Prostate gland (tissue), 2 donors: ENCODE results near the gene TRIM72. TPM values are rescaled to one million over a fixed set of nuclear protein-coding genes. Genes with fewer than 3 reads are reported as not detected.

Source experiments
- DNase-seq: peaks from one replicate; pipeline ENCODE4 v3.0.0-alpha.2; 2019; ENCODE audit warnings: low spot score
- H3K27ac ChIP-seq, 2 donors: fragments of 200-600 bp; sonication (generic); 2 replicates each; pipeline ENCODE4 v1.5.1; 2017 to 2019
- H3K27me3 ChIP-seq: fragments of 200-600 bp; sonication (generic); replicated peaks from 2 replicates; pipeline ENCODE4 v1.5.1; 2019; ENCODE audit not compliant: insufficient read depth
- H3K36me3 ChIP-seq, 2 donors: fragments of 200-600 bp; sonication (generic); 1 replicate in 1 of 2; 2 replicates in 1 of 2; pipeline versions ENCODE4 v1.5.1 to v1.8.1; 2017 to 2019
- H3K4me1 ChIP-seq: fragments of 200-600 bp; sonication (generic); replicated peaks from 2 replicates; pipeline ENCODE4 v1.5.1; 2019
- H3K4me3 ChIP-seq, 2 donors: fragments of 200-600 bp; sonication (generic); 2 replicates each; pipeline ENCODE4 v1.5.1; 2017 to 2019
- H3K9me3 ChIP-seq: fragments of 200-600 bp; sonication (generic); 2 replicates; pipeline ENCODE4 v1.5.1; 2017
- POLR2A ChIP-seq: fragments of 450-650 bp; IDR thresholded peaks from one replicate; pipeline ENCODE4 v1.6.1; 2016; ENCODE audit warnings: antibody characterized with exemption, mild to moderate bottlenecking
- POLR2AphosphoS5 ChIP-seq: sonication (generic); formaldehyde crosslinking; IDR thresholded peaks from one replicate; pipeline ENCODE4 v1.6.1; 2017; ENCODE audit warnings: antibody characterized with exemption
- WGBS: methylation state at CpG from one replicate; pipeline ENCODE4 v1.1.5; 2018; 5-methylcytosine and 5-hydroxymethylcytosine counted together
- intact Hi-C: fragments of 100-400 bp; cut with DNase I; formaldehyde crosslinking; loops from one replicate; pipeline ENCODE4 v1.14.2; 2022
- total RNA-seq, 2 donors: library from RNA; depleted of rRNA; stranded (reverse); fragments of >200 nt; gene quantifications; one replicate each; pipeline ENCODE4 v1.1.0, GENCODE V29; 2016
- TF ChIP-seq, protein P1 (sequence below), 4 experiments: fragments of 200-600 bp in 2 of 4; fragments of 450-650 bp in 2 of 4; sonication (generic) in 2 of 4; IDR thresholded peaks; 1 replicate in 3 of 4; 2 replicates in 1 of 4; pipeline ENCODE4 v1.5.1; 2016 to 2019; ENCODE audit warnings: antibody characterized with exemption in 4 of 4, mild to moderate bottlenecking in 2 of 4, moderate library complexity in 2 of 4

Gene TRIM72
- total RNA-seq, 2 donors from 2014 or later: 0.23 to 3.9 TPM

DNA sequence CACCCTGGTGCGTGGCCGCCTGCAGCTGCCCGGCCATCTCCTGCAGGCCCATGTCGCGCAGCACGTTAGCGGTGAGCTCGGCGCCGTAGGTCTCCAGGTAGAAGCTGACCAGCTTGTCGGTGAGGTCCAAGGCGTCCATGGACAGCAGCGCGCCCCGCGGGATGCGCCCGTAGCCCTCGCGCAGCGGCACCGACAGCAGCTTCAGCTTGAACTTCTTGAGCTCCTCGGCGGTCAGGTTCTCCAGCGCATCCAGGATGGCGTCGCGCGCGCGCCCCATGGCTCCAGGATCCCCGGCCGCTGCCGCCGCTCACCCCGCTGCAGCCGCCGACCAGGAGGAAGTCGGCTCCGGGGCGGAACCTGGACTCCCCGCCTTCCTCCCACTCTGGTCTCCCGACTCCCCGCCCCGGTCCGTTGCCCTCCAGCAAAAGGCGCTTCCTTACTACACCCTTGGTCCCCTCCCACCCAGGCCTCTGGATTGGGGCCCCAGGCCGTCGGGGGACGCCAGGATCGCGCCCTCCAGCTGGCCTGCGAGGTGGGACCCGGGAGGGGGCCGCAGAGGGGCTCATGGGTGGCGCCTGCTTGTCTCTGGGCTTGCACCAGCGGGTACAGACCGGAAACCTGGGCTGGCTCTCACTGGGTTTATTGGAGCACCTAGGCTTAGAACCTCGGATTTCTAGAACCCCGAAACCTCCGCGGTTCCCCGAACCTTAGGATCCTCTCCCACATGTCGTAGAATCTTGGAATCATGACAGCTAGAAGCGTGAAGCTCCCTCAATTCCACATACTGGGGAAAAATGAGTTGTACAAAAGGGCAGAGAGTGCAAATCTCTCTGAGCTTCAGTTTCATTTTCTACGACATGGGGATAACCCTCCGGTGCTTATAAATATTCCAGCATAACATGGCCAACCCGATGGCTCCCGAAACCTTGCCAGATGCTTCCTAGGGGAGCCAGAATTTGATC lies 11.2 kb upstream of the TRIM72 start, which contains the start of gene PYCARD:
PYCARD (minus strand) TSS at position 347 of the 962 bp plus-strand sequence; CDS start at position 277, 70 bp downstream.
- intact Hi-C loops: no loop called here
- WGBS: 3% methylated on average over 41 of the region's 69 CpGs
- no peaks in the 10 kb centered on the region for H3K9me3 ChIP-seq
- TF ChIP-seq, protein P1, sequence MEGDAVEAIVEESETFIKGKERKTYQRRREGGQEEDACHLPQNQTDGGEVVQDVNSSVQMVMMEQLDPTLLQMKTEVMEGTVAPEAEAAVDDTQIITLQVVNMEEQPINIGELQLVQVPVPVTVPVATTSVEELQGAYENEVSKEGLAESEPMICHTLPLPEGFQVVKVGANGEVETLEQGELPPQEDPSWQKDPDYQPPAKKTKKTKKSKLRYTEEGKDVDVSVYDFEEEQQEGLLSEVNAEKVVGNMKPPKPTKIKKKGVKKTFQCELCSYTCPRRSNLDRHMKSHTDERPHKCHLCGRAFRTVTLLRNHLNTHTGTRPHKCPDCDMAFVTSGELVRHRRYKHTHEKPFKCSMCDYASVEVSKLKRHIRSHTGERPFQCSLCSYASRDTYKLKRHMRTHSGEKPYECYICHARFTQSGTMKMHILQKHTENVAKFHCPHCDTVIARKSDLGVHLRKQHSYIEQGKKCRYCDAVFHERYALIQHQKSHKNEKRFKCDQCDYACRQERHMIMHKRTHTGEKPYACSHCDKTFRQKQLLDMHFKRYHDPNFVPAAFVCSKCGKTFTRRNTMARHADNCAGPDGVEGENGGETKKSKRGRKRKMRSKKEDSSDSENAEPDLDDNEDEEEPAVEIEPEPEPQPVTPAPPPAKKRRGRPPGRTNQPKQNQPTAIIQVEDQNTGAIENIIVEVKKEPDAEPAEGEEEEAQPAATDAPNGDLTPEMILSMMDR (IDR thresholded peaks at IDR 0.05): no peak
- TF ChIP-seq POLR2A: no peak
- peak; percentile 21 for DNase-seq
- peak within 1 kb of the TSS; percentile 47 to 78 for H3K27ac ChIP-seq
- H3K4me3 ChIP-seq: peak within 1 kb of the TSS; percentile 53 to 61
- no peaks in the 10 kb centered on the region for H3K36me3 ChIP-seq
- H3K27me3 ChIP-seq: no peaks in the 10 kb centered on the region
- no peaks in the 10 kb centered on the region for H3K4me1 ChIP-seq

- DNase-seq: no peak
- 91% methylated on average over 9 of the region's 9 CpGs for WGBS
- Histone ChIP-seq H3K27me3 (no peaks in the 10 kb centered on the region), H3K9me3 (no peaks in the 10 kb centered on the region), H3K27ac (no peak overlapping the region), H3K4me3 (no peak overlapping the region), H3K4me1 (no peaks in the 10 kb centered on the region), H3K36me3 (no peaks in the 10 kb centered on the region)
- intact Hi-C loops: no loop called here
- no peak for TF ChIP-seq POLR2AphosphoS5
- no peak for TF ChIP-seq POLR2A
- TF ChIP-seq, protein P1 (IDR thresholded peaks at IDR 0.05): no peak
Measured at GRCh38 chr16:31204871-31205666, 8.8 kb upstream of the TRIM72 start.

GRCh38 chr16:31206776-31207175 lies 7.1 kb upstream of the TRIM72 start:
- Histone ChIP-seq H3K36me3 (no peaks in the 10 kb centered on the region), H3K4me3 (no peak overlapping the region), H3K27me3 (no peaks in the 10 kb centered on the region), H3K27ac (no peak overlapping the region), H3K9me3 (no peaks in the 10 kb centered on the region), H3K4me1 (no peaks in the 10 kb centered on the region)
- TF ChIP-seq, protein P1 (IDR thresholded peaks at IDR 0.05): no peak
- TF ChIP-seq POLR2A: no peak
- TF ChIP-seq POLR2AphosphoS5: no peak
- no peak for DNase-seq
- intact Hi-C loops: no loop called here
- 49% methylated on average over 6 of the region's 6 CpGs for WGBS

- no peak for TF ChIP-seq POLR2AphosphoS5
- no peak for TF ChIP-seq POLR2A
- TF ChIP-seq, protein P1 (IDR thresholded peaks at IDR 0.05): no peak
- no peaks in the 10 kb centered on the region for H3K9me3 ChIP-seq
- no peaks in the 10 kb centered on the region for H3K27me3 ChIP-seq
- DNase-seq: no peak
- H3K27ac ChIP-seq: no peak overlapping the region
- intact Hi-C loops: no loop called here
- peaks cover 15% of the 10 kb centered on the region for H3K4me1 ChIP-seq
- no peaks in the 10 kb centered on the region for H3K36me3 ChIP-seq
- no peak overlapping the region for H3K4me3 ChIP-seq
- WGBS: 100% methylated on average over 1 of the region's 1 CpG
Measured at GRCh38 chr16:31213342-31213741, 577 bp upstream of the TRIM72 start.
